ENCODE results near the gene ZNF124. TPM values are rescaled to one million over a fixed set of nuclear protein-coding genes. Genes with fewer than 3 reads are reported as not detected.
"Not testable (repeated sequence)": the region's sequence is repeated elsewhere in the genome, so short reads cannot be mapped to it uniquely, and the experiment has no call there.

ZNF124 gene
- total RNA-seq, 4 donors from 2014 or later, result 64.8 to 184 (median 143) TPM

DNA sequence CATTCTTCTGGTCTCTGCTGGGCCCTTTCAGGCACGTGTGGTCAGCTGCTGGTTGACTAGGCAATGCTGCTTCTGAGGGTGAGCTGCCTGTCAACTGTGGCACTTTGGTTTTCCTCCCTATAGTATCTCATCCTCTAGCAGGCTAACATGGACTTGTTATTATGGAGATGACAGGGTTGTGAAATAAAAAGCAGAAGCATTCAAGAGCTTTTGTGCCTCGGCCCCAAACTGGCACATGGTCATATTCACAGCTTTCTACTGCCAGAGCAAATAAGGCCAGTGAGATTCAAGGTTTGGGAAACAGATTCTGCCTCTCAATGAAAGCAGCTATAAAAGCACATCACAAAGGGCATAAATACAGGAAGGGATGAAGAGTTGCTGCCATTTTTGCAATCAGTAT lies 1.6 kb upstream of the ZNF124 start:
- no peaks in the 10 kb centered on the region for H3K4me1 ChIP-seq
- DNase-seq, result no peak
- intact Hi-C loops (cut with DNase I; ENCODE audit: low total_unique reads), result no loop called here
- H3K27me3 ChIP-seq, result no peaks in the 10 kb centered on the region
- no peak overlapping the region for H3K27ac ChIP-seq
- TF ChIP-seq, protein P1, sequence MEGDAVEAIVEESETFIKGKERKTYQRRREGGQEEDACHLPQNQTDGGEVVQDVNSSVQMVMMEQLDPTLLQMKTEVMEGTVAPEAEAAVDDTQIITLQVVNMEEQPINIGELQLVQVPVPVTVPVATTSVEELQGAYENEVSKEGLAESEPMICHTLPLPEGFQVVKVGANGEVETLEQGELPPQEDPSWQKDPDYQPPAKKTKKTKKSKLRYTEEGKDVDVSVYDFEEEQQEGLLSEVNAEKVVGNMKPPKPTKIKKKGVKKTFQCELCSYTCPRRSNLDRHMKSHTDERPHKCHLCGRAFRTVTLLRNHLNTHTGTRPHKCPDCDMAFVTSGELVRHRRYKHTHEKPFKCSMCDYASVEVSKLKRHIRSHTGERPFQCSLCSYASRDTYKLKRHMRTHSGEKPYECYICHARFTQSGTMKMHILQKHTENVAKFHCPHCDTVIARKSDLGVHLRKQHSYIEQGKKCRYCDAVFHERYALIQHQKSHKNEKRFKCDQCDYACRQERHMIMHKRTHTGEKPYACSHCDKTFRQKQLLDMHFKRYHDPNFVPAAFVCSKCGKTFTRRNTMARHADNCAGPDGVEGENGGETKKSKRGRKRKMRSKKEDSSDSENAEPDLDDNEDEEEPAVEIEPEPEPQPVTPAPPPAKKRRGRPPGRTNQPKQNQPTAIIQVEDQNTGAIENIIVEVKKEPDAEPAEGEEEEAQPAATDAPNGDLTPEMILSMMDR (IDR thresholded peaks at IDR 0.05), result no peak
- TF ChIP-seq POLR2A (IDR thresholded peaks at IDR 0.05), result no peak
- no peak overlapping the region for H3K4me3 ChIP-seq
- no peaks in the 10 kb centered on the region for H3K36me3 ChIP-seq
- no peaks in the 10 kb centered on the region for H3K9me3 ChIP-seq

DNA sequence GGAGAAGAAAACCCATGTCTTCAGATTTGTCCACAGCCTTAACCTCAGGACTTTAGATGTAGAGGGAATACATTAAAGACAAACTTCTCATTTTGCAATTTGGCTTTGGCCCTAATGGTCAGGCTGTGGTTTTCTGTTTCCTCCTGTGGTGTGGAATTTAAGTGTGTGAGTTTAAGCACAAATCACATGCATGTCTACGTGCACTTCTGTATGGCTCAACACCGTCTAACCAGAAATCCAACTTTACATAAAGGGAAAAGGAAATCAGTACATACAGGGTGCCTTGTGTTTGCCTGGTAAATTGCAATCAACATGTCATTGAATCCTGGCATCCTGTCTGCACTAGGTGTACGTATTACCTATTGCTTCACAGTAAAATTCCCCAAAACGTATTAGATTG lies 1.2 kb upstream of the ZNF124 start:
- H3K4me3 ChIP-seq, result no peak overlapping the region
- no peak for TF ChIP-seq POLR2A (IDR thresholded peaks at IDR 0.05)
- TF ChIP-seq, protein P1 (IDR thresholded peaks at IDR 0.05), result no peak
- no peaks in the 10 kb centered on the region for H3K36me3 ChIP-seq
- no peaks in the 10 kb centered on the region for H3K27me3 ChIP-seq
- no peaks in the 10 kb centered on the region for H3K9me3 ChIP-seq
- H3K27ac ChIP-seq, result no peak overlapping the region
- H3K4me1 ChIP-seq, result no peaks in the 10 kb centered on the region
- DNase-seq, result no peak
- intact Hi-C loops (cut with DNase I; ENCODE audit: low total_unique reads), result no loop called here

DNA sequence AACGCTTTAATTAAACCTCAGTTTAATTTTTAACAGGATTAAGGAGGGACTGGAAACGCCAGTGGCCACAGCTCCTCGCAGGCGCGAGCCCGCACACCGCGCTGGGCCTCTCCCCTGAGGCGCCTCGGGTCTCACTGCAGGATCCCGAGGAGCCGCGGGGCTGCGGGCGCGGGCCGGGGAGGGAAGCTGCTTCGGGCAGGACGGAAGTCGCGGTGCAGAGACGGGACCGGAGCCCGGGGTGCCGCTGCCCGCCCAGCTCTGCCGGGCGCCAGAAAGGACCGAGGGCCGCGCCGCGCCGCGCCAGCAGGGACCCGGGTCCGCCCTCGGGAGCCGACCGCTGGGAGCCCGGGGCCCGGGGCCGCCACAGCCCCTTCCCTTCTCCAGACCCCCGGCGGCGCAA lies 377 bp downstream of the ZNF124 start:
- H3K4me3 ChIP-seq; DNase-seq; intact Hi-C loops (cut with DNase I; ENCODE audit: low total_unique reads); H3K27ac ChIP-seq; H3K4me1 ChIP-seq; H3K27me3 ChIP-seq; H3K9me3 ChIP-seq; H3K36me3 ChIP-seq: not testable (repeated sequence)

DNA sequence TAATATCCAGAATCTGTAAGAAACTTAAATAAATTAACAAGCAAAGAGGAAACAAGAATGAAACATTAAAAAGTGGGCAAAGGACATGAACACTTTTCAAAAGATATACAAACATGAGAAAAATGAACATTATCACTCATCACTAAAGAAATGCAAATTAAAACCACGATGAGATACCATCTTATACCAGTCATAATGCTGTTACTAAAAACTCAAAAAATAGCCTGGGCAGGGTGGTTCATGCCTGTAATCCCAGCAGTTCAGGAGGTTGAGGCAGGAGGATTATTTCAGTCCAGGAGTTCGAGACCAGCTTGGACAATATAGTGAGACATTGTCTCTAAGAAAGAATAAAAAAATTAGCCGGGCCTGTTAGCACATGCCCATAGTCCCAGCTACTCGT lies 6.1 kb downstream of the ZNF124 start:
- intact Hi-C loops (cut with DNase I; ENCODE audit: low total_unique reads), result no loop called here
- Histone ChIP-seq H3K27me3 (no peaks in the 10 kb centered on the region), H3K36me3 (no peaks in the 10 kb centered on the region), H3K27ac (no peak overlapping the region), H3K4me1 (no peaks in the 10 kb centered on the region), H3K9me3 (no peaks in the 10 kb centered on the region), H3K4me3 (no peak overlapping the region)
- no peak for DNase-seq
- TF ChIP-seq POLR2A (IDR thresholded peaks at IDR 0.05), result no peak
- TF ChIP-seq, protein P1 (IDR thresholded peaks at IDR 0.05), result no peak

DNA sequence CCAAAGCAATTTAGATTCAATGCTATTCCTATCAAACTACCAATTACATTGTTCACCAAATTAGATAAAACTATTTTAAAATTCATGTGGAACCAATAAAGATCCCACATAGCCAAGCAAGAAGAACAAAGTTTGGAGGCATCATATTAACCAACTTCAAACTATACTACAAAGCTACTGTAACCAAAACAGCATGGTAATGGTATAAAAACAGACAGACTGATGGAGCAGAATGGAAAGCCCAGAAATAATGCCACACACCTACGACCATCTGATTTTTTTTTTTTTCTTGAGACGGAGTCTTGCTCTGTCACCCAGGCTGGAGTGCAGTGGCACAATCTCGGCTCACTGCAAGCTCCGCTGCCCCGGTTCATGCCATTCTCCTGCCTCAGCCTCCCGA lies 7.1 kb downstream of the ZNF124 start:
- TF ChIP-seq POLR2A (IDR thresholded peaks at IDR 0.05), result no peak
- TF ChIP-seq, protein P1 (IDR thresholded peaks at IDR 0.05), result no peak
- Histone ChIP-seq H3K27me3 (no peaks in the 10 kb centered on the region), H3K9me3 (peaks cover 0 to 4% of the 10 kb centered on the region in 2 donors), H3K36me3 (no peaks in the 10 kb centered on the region), H3K4me1 (no peaks in the 10 kb centered on the region), H3K4me3 (no peak overlapping the region), H3K27ac (no peak overlapping the region)
- intact Hi-C loops (cut with DNase I; ENCODE audit: low total_unique reads), result no loop called here
- no peak for DNase-seq

DNA sequence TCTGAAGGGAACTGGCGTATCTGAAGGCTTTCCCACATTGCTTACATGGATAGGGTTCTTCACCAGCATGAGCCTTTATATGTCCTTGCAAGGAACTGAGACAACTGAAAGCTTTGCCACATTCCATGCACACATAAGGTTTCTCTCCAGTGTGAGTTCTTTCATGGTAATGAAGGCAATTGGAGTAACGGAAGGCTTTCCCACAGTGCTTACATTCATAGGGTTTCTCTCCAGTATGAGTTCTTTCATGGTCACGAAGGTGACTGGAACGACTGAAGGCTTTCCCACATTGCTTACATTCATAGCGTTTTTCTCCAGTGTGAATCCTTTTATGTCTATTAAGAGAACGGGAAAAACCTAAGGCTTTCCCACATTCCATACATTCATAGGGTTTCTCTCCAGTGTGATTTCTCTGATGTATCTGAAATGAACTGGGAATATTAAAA lies 15.0 kb downstream of the ZNF124 start:
- DNase-seq, result no peak
- no peak overlapping the region for H3K4me3 ChIP-seq
- no peaks in the 10 kb centered on the region for H3K27me3 ChIP-seq
- H3K36me3 ChIP-seq, result no peaks in the 10 kb centered on the region
- TF ChIP-seq POLR2A (IDR thresholded peaks at IDR 0.05), result no peak
- intact Hi-C loops (cut with DNase I; ENCODE audit: low total_unique reads), result no loop called here
- H3K27ac ChIP-seq, result no peak overlapping the region
- no peaks in the 10 kb centered on the region for H3K4me1 ChIP-seq
- peaks cover 0 to 31% of the 10 kb centered on the region in 2 donors for H3K9me3 ChIP-seq

Data from uterus (tissue), 4 donors.